Body of pancreas (tissue), 4 donors: ENCODE measurements around the gene FPR2.
"Not testable (repeated sequence)": the region's sequence is repeated elsewhere in the genome, so short reads cannot be mapped to it uniquely, and the experiment has no call there.

ENCODE experiments used
- POLR2A ChIP-seq, 3 donors: fragments of 450-650 bp; IDR thresholded peaks; one replicate each; pipeline ENCODE4 v1.6.1; 2016; ENCODE audit warnings: antibody characterized with exemption in 3 of 3, mild to moderate bottlenecking in 2 of 3
- TF ChIP-seq, protein P1 (sequence below), 7 experiments: fragments of 450-650 bp in 4 of 7; fragments of 200-600 bp in 3 of 7; sonication (generic) in 3 of 7; IDR thresholded peaks; one replicate each; pipeline ENCODE4 v1.5.1; 2016 to 2019; ENCODE audit warnings: antibody characterized with exemption in 7 of 7

DNA sequence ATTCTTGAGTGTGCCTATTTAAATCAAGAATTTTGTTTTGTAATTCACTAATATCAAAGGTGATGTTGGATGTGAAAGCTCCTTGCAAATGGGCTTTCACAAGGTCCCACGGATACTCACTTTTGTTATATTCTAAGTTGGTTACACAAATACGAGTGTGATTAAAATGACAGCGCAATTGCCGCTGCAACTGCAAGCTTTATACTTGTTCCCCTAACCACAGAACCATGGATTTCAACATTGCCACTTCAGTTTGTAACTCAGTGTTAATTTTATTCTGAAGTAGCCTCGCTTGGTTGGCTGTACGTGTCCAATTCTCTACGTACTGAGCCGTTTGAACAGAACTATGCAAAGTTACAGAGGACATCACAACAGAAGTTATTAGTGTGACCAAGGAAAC is 44.4 kb downstream of the FPR2 start:
- TF ChIP-seq, protein P1, sequence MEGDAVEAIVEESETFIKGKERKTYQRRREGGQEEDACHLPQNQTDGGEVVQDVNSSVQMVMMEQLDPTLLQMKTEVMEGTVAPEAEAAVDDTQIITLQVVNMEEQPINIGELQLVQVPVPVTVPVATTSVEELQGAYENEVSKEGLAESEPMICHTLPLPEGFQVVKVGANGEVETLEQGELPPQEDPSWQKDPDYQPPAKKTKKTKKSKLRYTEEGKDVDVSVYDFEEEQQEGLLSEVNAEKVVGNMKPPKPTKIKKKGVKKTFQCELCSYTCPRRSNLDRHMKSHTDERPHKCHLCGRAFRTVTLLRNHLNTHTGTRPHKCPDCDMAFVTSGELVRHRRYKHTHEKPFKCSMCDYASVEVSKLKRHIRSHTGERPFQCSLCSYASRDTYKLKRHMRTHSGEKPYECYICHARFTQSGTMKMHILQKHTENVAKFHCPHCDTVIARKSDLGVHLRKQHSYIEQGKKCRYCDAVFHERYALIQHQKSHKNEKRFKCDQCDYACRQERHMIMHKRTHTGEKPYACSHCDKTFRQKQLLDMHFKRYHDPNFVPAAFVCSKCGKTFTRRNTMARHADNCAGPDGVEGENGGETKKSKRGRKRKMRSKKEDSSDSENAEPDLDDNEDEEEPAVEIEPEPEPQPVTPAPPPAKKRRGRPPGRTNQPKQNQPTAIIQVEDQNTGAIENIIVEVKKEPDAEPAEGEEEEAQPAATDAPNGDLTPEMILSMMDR (IDR thresholded peaks at IDR 0.05), result not testable (repeated sequence)
- not testable (repeated sequence) for TF ChIP-seq POLR2A (IDR thresholded peaks at IDR 0.05)
